HG03520 (cell line): ENCODE results near the gene NPHS1.
"Not testable (repeated sequence)": the region's sequence is repeated elsewhere in the genome, so short reads cannot be mapped to it uniquely, and the experiment has no call there.

Experiments used
- ATAC-seq: cut with Tn5 transposase; IDR thresholded peaks from one replicate; pipeline ENCODE4 v1.9.1; 2021; ENCODE audit warnings: mild to moderate bottlenecking, moderate library complexity; ENCODE audit not compliant: unreplicated experiment

NPHS1 gene

GRCh38 chr19:35848919-35849505 lies 3.3 kb downstream of the NPHS1 start:
- no peak for ATAC-seq

GRCh38 chr19:35848486-35848885 lies 3.8 kb downstream of the NPHS1 start:
- no peak for ATAC-seq

- ATAC-seq = no peak
These were observed 4.4 kb downstream of the NPHS1 start for GRCh38 chr19:35847911-35848310.

- ATAC-seq = no peak
These were observed 6.2 kb downstream of the NPHS1 start for GRCh38 chr19:35846038-35846668.

- ATAC-seq = no peak
These were observed 6.9 kb downstream of the NPHS1 start for GRCh38 chr19:35845215-35846037.

GRCh38 chr19:35844482-35845214 lies 7.7 kb downstream of the NPHS1 start:
- ATAC-seq = no peak

GRCh38 chr19:35843676-35844481 lies 8.4 kb downstream of the NPHS1 start:
- ATAC-seq = no peak

GRCh38 chr19:35842666-35843272 lies 9.5 kb downstream of the NPHS1 start:
- ATAC-seq = no peak

- no peak for ATAC-seq
These were observed 10.2 kb downstream of the NPHS1 start for GRCh38 chr19:35841961-35842595.

- ATAC-seq = not testable (repeated sequence)
These were observed 16.2 kb downstream of the NPHS1 start for GRCh38 chr19:35836096-35836495.

- ATAC-seq = no peak
These were observed 18.3 kb downstream of the NPHS1 start for GRCh38 chr19:35833972-35834371.

GRCh38 chr19:35832054-35832453 lies 20.2 kb downstream of the NPHS1 start:
- no peak for ATAC-seq

- no peak for ATAC-seq
These were observed 21.3 kb downstream of the NPHS1 start for GRCh38 chr19:35830986-35831385.

- no peak for ATAC-seq
These were observed 23.5 kb downstream of the NPHS1 start for GRCh38 chr19:35828692-35829301.

GRCh38 chr19:35824150-35824549 lies 28.2 kb downstream of the NPHS1 start:
- ATAC-seq = no peak

GRCh38 chr19:35822579-35822978 lies 29.7 kb downstream of the NPHS1 start:
- no peak for ATAC-seq

- ATAC-seq = no peak
These were observed 33.9 kb downstream of the NPHS1 start for GRCh38 chr19:35818445-35818844.

GRCh38 chr19:35816846-35817245 lies 35.5 kb downstream of the NPHS1 start:
- no peak for ATAC-seq

GRCh38 chr19:35816262-35816661 lies 36.0 kb downstream of the NPHS1 start:
- ATAC-seq = no peak
